Adrenal gland (tissue), 12 donors: ENCODE results near the gene VGLL4. TPM values are rescaled to one million over a fixed set of nuclear protein-coding genes. Genes with fewer than 3 reads are reported as not detected.

ENCODE experiments used
- DNase-seq, 7 donors: peaks; one replicate each; pipeline ENCODE4 v3.0.0-alpha.2; 2019 to 2020
- H3K27ac ChIP-seq, 5 donors: fragments of 200-600 bp; sonication (generic) in 4 of 5; 1 replicate in 3 of 5; 2 replicates in 2 of 5; pipeline versions ENCODE4 v1.5.1 to v1.8.0; 2016 to 2020; ENCODE audit warnings: mild to moderate bottlenecking in 1 of 5
- H3K27me3 ChIP-seq: fragments of 200-600 bp; 2 replicates; pipeline ENCODE4 v1.8.0; 2021
- H3K36me3 ChIP-seq, 2 donors: fragments of 200-600 bp; replicated peaks in 1 of 2; 1 replicate in 1 of 2; 2 replicates in 1 of 2; pipeline versions ENCODE4 v1.5.1 to v1.8.0; 2018 to 2022
- H3K4me1 ChIP-seq, 2 donors: fragments of 200-600 bp; replicated peaks in 1 of 2; 1 replicate in 1 of 2; 2 replicates in 1 of 2; pipeline versions ENCODE4 v1.5.1 to v1.8.0; 2018 to 2021
- H3K4me3 ChIP-seq, 4 donors: fragments of 200-600 bp; sonication (generic) in 3 of 4; one replicate each; pipeline ENCODE4 v1.5.1; 2016 to 2018
- H3K9me3 ChIP-seq, 3 donors: fragments of 200-600 bp; sonication (generic) in 1 of 3; replicated peaks in 1 of 3; 1 replicate in 2 of 3; 2 replicates in 1 of 3; pipeline versions ENCODE4 v1.5.1 to v1.8.0; 2016 to 2021
- CTCF ChIP-seq, 6 experiments: fragments of 450-650 bp in 4 of 6; fragments of 200-600 bp in 2 of 6; sonication (generic) in 1 of 6; IDR thresholded peaks; 1 replicate in 5 of 6; 2 replicates in 1 of 6; pipeline versions ENCODE4 v1.5.1 to v1.8.0; 2016 to 2021; ENCODE audit warnings: antibody characterized with exemption in 6 of 6, mild to moderate bottlenecking in 2 of 6, moderate library complexity in 1 of 6
- POLR2A ChIP-seq, 2 donors: fragments of 450-650 bp; IDR thresholded peaks; one replicate each; pipeline ENCODE4 v1.6.1; 2017; ENCODE audit warnings: antibody characterized with exemption in 2 of 2, mild to moderate bottlenecking in 2 of 2, moderate library complexity in 1 of 2
- WGBS, 4 donors: extraction: QIAGEN DNeasy Blood & Tissue Kit in 2 of 4; methylation state at CpG; one replicate each; pipeline versions ENCODE4 v1.1.5 to v1.1.7; 2013 to 2017; 5-methylcytosine and 5-hydroxymethylcytosine counted together
- intact Hi-C, 2 donors: fragments of 100-400 bp; cut with DNase I; formaldehyde crosslinking; loops; one replicate each; pipeline versions ENCODE4 v1.14.1 to v1.15.0; 2022 to 2023
- polyA plus RNA-seq, 3 donors: library from polyadenylated mRNA; stranded (reverse); fragments of 200-250 nt in 2 of 3; fragments of 350-450 nt in 1 of 3; fragmentation: Illumina TruSeq in 1 of 3; extraction: RNeasy Lipid Tissue Mini Kit (QIAGEN cat#74804) in 1 of 3; gene quantifications; one replicate each; pipeline ENCODE4 v1.2.3, GENCODE V29; 2013 to 2014
- total RNA-seq, 9 donors: library from RNA; depleted of rRNA in 4 of 9; stranded (reverse); fragments of >200 nt in 4 of 9; fragments of 120-200 nt in 1 of 9; fragmentation: NEBNext Ultra II Directional in 1 of 9; extraction: Animal tissue kit (Norgen Biotek cat#: 25700) in 1 of 9; gene quantifications; one replicate each; pipeline versions ENCODE4 v1.1.0 to v1.2.4, GENCODE V29; 2013 to 2023
- donor health status: healthy with polysubstance abuse.
- donor health status: Bipolar disorder and iron deficiency.
- donor health status: DM: yes; HTN: yes; CAD: no.
- donor health status: DM: no; HTN: no; CAD: no.
- donor health status: DM: no; HTN: no; CAD: no.
- donor health status: DM: yes; HTN: yes; CAD: no.

VGLL4 gene
- total and polyA plus RNA-seq, 12 donors = 38.3 to 153 (median 86.4) TPM

- 86 to 93% (median 88%) methylated on average over 2 of the region's 2 CpGs for WGBS, 4 donors
- DNase-seq = no peak
- Histone ChIP-seq H3K4me3 (no peak overlapping the region), H3K27me3 (no peaks in the 10 kb centered on the region), H3K4me1 (peaks cover 25 to 43% of the 10 kb centered on the region in 2 donors), H3K27ac (peak overlapping the region in 2 of 5 donors; percentile 75 to 78), H3K9me3 (no peaks in the 10 kb centered on the region), H3K36me3 (no peaks in the 10 kb centered on the region)
- intact Hi-C loops = no loop called here
- TF ChIP-seq POLR2A (IDR thresholded peaks at IDR 0.05) (no peak), CTCF (IDR thresholded peaks at IDR 0.05) (no peak)
Measured at GRCh38 chr3:11580645-11581044, 63.1 kb downstream of the VGLL4 start.

- WGBS, 4 donors = 80 to 95% (median 85%) methylated on average over 8 of the region's 8 CpGs
- DNase-seq = no peak
- Histone ChIP-seq H3K4me3 (no peak overlapping the region), H3K27ac (peak overlapping the region in 1 of 5 donors; percentile 3), H3K9me3 (no peaks in the 10 kb centered on the region), H3K27me3 (no peaks in the 10 kb centered on the region), H3K4me1 (peaks cover 24 to 39% of the 10 kb centered on the region in 2 donors), H3K36me3 (peaks cover 0 to 4% of the 10 kb centered on the region in 2 donors)
- intact Hi-C loops = loop anchor here in 1 of 2 donors (10.0 kb wide), 1 partner anchor 67 kb away; the partner anchor contains the start of gene VGLL4
- TF ChIP-seq CTCF (IDR thresholded peaks at IDR 0.05) = no peak
- no peak for TF ChIP-seq POLR2A (IDR thresholded peaks at IDR 0.05)
Measured at GRCh38 chr3:11578169-11578568, 65.5 kb downstream of the VGLL4 start.

- TF ChIP-seq CTCF (IDR thresholded peaks at IDR 0.05) (no peak), POLR2A (IDR thresholded peaks at IDR 0.05) (no peak)
- H3K36me3 ChIP-seq = peaks cover 0 to 4% of the 10 kb centered on the region in 2 donors
- H3K27me3 ChIP-seq = no peaks in the 10 kb centered on the region
- peak overlapping the region in 1 of 5 donors; percentile 17 for H3K27ac ChIP-seq
- no peak overlapping the region for H3K4me3 ChIP-seq
- 60 to 75% (median 70%) methylated on average over 9 of the region's 9 CpGs for WGBS, 4 donors
- peaks cover 9 to 22% of the 10 kb centered on the region in 2 donors for H3K4me1 ChIP-seq
- DNase-seq = no peak
- intact Hi-C loops = loop anchor here in 1 of 2 donors (10.0 kb wide), 1 partner anchor 68 kb away; the partner anchor contains the start of gene VGLL4
- H3K9me3 ChIP-seq = no peaks in the 10 kb centered on the region
Measured at GRCh38 chr3:11576453-11576852, 67.3 kb downstream of the VGLL4 start.

GRCh38 chr3:11575677-11576076, 68.0 kb downstream of the VGLL4 start:
- Histone ChIP-seq H3K4me3 (no peak overlapping the region), H3K4me1 (peaks cover 6 to 17% of the 10 kb centered on the region in 2 donors), H3K27me3 (no peaks in the 10 kb centered on the region), H3K9me3 (no peaks in the 10 kb centered on the region), H3K36me3 (peaks cover 0 to 4% of the 10 kb centered on the region in 2 donors), H3K27ac (no peak overlapping the region)
- TF ChIP-seq POLR2A (IDR thresholded peaks at IDR 0.05) (no peak), CTCF (IDR thresholded peaks at IDR 0.05) (no peak)
- WGBS, 4 donors = 90 to 93% (median 92%) methylated on average over 10 of the region's 10 CpGs
- intact Hi-C loops = loop anchor here in 1 of 2 donors (10.0 kb wide), 1 partner anchor 69 kb away; the partner anchor contains the start of gene VGLL4
- peak in 1 of 7 donors; percentile 48 for DNase-seq
